ENCODE data around the gene PTGDR2. TPM values are rescaled to one million over a fixed set of nuclear protein-coding genes. Genes with fewer than 3 reads are reported as not detected.

The PTGDR2 gene
- total RNA-seq, 1 donor from 2014 or later: 0.83 TPM

DNA sequence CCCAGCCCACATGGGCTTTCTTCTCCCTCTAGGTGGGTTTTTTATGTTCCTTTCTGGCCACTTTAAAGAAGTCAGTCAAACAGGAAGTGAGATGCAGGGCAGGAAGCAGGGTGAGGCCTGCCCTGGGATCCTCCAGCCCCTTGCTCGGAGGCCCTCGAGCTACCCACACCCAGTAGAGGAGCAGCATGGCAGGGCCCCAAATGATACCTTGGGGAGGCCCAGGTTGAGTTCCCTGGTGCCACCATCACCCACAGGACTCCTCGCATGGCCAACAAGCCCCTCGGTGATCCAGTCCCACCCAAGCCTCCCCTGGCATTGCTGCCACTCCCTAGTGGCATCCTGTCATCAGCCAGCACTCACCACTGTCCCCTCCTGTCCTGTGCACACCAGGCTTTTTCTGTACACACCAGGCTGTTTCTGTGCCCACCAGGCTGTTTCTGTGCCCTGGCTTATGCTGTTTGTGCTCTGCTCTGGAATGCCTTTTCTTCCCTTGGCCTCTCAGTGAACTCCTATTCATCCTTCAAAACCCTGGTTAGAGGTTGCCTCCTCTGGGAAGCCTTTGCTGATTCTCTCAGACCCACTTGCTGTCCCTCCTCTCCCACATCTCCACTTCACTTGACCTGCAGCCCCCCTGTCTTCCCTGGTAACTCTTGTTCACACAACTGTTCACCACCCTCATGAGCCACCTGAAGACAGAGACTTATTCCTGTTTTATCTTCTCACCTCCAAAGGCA, 3.1 kb upstream of the PTGDR2 start:
- no peak for DNase-seq (ENCODE audit: low spot score)

DNA sequence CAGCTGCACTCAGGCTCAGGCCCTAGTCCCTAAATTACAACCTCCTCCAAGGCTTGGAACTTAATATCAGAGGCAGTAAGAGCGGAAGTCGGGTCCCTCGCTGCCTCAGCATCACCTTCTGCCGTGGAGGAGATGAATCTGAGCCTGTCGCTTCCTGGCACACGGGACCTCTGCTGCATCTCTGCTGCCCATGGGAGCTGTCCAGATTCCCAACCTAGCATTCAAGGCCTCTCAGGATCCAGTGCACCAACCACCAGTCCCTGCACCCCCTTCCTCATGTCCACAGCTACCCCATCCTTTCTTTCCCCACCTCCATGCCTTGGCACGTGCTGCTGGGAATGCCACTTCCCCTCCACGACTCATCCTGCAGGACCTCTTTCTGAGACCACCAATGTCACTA, 2.5 kb upstream of the PTGDR2 start:
- DNase-seq (ENCODE audit: low spot score): no peak

DNA sequence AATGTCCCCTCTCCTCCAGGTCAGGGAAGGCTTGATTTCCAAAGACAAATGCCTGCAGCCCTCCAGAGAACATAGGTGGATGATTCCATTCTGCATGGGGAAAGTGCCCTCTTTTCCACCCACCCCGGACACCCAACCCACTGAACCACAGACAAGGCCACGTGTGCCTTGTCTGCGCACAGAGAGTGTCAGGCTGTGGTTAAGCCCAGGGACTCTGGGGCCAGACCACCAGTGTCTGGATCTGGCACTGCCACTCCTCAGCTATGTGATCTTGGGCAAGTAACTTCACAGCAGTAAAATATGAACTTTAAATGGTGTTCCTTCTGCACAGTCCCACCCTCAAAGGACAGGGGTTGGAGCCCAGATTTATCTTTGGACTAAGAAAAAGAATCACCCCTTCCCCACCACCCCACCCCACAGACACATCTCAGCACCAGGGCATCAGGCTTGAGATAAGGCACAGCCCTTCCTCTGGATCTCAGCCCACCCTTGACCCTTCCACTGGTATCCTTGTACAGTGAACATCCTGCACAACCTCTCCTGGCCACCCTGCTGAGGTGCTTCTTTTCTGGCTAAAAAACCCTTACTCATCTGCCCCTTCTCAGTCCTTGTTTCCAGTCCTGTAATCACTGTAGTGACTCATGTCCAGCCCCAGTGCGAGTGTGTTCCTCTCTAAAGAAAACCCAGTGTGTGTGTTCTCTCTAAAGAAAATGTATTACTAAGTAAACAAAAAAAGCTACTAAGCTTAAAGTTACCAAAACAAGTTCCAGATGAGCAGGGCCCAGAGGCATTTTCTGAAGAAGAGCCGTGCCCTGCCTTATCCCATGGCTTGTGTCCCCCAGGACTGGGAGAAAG, 1.9 kb upstream of the PTGDR2 start:
- DNase-seq (ENCODE audit: low spot score): no peak

GRCh38 chr11:60854847-60855725, 664 bp downstream of the PTGDR2 start:
- DNase-seq (ENCODE audit: low spot score): no peak

DNA sequence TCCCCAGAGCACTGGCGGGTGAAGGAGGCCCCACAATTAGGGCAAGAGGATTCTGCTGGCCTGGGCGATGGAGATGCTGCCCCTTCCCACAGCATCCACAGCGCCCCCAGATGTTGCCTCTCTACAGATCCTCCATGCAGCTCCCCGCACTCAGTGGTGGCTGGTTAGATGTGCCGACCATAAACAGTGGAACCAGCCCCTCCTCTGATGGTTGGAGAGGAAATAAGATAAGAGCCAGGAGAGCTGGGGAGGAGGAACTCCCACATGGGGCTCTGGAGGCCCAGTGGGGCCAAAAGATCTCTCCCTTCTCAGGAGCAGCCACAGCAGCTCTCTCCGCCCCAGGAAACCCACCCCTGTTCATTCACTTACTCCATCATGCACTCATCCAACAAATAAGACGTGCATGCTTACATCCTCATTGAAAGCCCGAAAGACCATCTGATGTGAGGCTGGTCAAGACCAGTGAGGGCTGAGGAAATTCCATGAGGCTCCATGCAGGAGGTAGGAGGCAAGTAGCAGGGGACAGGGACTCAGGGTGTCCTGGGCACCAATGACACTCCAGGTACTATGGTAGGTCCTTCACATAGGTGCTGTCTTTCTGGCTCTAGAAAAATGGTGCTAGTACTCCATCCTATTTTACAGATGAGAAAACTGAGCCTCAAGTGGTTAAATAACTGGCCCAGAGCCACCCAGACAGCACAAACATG, 1.5 kb downstream of the PTGDR2 start:
- DNase-seq (ENCODE audit: low spot score): no peak

GRCh38 chr11:60852982-60853950, 2.5 kb downstream of the PTGDR2 start:
- no peak for DNase-seq (ENCODE audit: low spot score)

DNA sequence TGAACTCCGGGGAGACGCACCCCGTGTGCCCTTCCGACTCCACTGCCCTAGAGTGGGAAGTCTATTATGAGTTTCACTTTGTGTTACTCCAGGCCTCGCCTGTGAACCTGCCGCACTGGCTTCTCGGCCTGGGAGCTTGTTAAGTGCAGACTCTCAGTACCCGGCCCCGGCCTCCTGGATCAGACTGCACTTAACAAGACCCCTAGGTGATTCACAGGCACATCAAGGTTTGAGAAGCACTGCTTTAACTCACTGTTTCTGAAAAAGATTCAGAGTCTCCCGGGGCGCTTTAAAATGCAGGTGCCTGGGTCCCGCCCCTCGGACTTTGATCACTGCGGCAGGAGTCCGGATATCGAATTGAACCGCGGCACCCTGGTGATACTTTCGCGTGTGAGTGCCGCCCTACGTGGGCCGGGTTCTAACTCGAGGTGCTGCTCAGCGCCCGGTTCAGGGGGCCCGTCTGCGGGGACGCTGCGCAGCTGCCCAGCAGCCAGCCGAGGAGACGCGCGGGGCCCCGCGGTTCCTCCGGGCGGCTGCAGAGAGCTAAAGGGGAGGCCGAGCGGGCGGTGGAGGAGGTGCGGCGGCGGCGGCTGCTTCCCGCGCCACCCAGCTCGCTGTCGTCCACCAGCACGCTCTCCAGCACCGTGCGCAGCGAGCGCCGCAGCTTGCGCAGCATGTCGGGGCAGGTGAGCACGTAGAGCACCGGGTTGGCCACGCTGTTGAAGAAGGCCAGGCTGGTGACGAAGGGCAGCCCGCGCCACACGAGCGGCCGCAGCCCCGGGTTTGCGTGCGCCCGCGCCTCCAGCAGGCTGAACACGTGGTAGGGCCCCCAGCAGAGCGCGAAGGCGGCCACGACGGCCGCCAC, 3.4 kb downstream of the PTGDR2 start:
- DNase-seq (ENCODE audit: low spot score): peak; percentile 73

GRCh38 chr11:60851327-60852104, 4.2 kb downstream of the PTGDR2 start:
- DNase-seq (ENCODE audit: low spot score): no peak

GRCh38 chr11:60849641-60850520, 5.9 kb downstream of the PTGDR2 start:
- no peak for DNase-seq (ENCODE audit: low spot score)

DNA sequence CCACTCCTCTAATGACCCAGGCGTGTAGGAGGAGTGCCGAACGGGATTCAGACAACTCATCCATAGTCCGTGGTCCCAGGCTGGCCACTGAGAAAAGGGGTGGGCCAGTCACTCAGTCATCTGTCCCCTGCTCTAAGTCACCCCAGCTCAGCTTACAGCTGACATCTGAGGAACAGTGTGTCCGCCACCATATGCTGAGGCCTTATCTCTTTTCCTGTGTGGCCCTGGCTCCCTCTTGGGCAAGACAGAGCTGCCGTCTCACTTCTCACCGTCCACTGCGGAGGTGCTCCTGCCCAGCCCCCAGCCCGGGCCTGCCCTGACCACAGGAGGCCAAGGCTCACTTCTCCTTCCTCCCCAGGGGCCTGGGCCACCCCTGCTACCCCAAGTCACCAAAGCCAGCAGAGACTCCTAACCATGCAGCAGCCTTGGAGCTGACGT, 7.0 kb downstream of the PTGDR2 start:
- DNase-seq (ENCODE audit: low spot score): no peak

DNA sequence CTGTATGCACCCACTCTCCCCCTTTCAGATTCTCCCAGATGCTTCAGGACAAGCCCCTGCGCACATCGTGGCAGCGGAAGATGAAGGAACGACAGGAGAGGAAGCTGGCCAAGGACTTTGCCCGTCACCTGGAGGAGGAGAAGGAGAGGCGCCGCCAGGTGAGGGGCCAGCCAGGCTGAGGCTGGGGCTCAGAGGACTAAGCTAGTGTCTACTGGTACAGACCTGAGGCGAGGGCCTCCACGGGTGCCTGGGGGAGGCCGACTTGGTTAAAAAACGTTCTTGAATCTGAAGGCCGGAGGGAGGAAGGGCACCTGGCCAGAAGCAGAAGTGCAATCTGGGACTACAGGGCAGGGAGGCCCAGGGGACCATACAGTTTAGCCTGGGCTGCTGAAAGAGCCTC, 7.9 kb downstream of the PTGDR2 start:
- no peak for DNase-seq (ENCODE audit: low spot score)

DNA sequence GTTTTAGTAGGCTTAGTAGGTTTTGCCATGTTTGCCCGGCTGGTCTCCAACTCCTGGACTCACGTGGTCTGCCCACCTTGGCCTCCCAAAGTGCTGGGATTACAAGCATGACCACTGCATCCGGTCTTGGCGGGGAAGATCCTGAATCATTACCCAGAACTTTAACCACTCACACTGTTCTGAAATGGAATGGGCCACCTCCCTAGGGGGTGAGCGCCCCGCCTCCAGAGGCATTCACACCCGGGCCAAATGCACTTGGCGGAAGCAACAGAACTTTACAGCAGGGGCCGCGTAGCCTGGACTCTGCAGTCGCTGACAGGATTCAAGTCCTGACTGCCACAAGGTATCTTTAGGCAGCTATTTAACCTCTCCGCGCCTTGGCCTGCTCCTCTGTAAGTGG, 8.5 kb downstream of the PTGDR2 start:
- no peak for DNase-seq (ENCODE audit: low spot score)

- DNase-seq (ENCODE audit: low spot score): no peak
These were observed 10.4 kb downstream of the PTGDR2 start for GRCh38 chr11:60845338-60845737.

GRCh38 chr11:60844870-60845221, 10.9 kb downstream of the PTGDR2 start:
- no peak for DNase-seq (ENCODE audit: low spot score)

GRCh38 chr11:60844045-60844869, 11.5 kb downstream of the PTGDR2 start:
- no peak for DNase-seq (ENCODE audit: low spot score)
